ENCODE measurements around the gene CNTN5. TPM values are rescaled to one million over a fixed set of nuclear protein-coding genes. Genes with fewer than 3 reads are reported as not detected.

CNTN5 gene
- total RNA-seq, 4 donors from 2014 or later: 0.51 to 2.3 (median 0.58) TPM; not detected in 1

- H3K4me3 ChIP-seq: no peak overlapping the region
- H3K4me1 ChIP-seq: no peaks in the 10 kb centered on the region
- no peaks in the 10 kb centered on the region for H3K36me3 ChIP-seq
- H3K27me3 ChIP-seq: no peaks in the 10 kb centered on the region
- no peaks in the 10 kb centered on the region for H3K9me3 ChIP-seq
- no peak for DNase-seq
- no peak overlapping the region for H3K27ac ChIP-seq
- intact Hi-C loops (cut with DNase I; ENCODE audit: low total_unique reads): no loop called here
- TF ChIP-seq POLR2A (IDR thresholded peaks at IDR 0.05): no peak
- TF ChIP-seq CTCF (IDR thresholded peaks at IDR 0.05): no peak
Observed at GRCh38 chr11:100296051-100296679, 1275.4 kb downstream of the CNTN5 start.

- H3K9me3 ChIP-seq: no peaks in the 10 kb centered on the region
- intact Hi-C loops (cut with DNase I; ENCODE audit: low total_unique reads): no loop called here
- TF ChIP-seq POLR2A (IDR thresholded peaks at IDR 0.05) (no peak), CTCF (IDR thresholded peaks at IDR 0.05) (no peak)
- H3K4me1 ChIP-seq: no peaks in the 10 kb centered on the region
- DNase-seq: no peak
- H3K4me3 ChIP-seq: no peak overlapping the region
- H3K27ac ChIP-seq: no peak overlapping the region
- H3K36me3 ChIP-seq: no peaks in the 10 kb centered on the region
- H3K27me3 ChIP-seq: no peaks in the 10 kb centered on the region
Observed at GRCh38 chr11:100297516-100297915, 1276.8 kb downstream of the CNTN5 start.

GRCh38 chr11:100302824-100303223 is 1282.1 kb downstream of the CNTN5 start:
- no peak overlapping the region for H3K4me3 ChIP-seq
- no peak for DNase-seq
- no peaks in the 10 kb centered on the region for H3K9me3 ChIP-seq
- no peak overlapping the region for H3K27ac ChIP-seq
- H3K4me1 ChIP-seq: no peaks in the 10 kb centered on the region
- H3K27me3 ChIP-seq: no peaks in the 10 kb centered on the region
- no peaks in the 10 kb centered on the region for H3K36me3 ChIP-seq
- intact Hi-C loops (cut with DNase I; ENCODE audit: low total_unique reads): no loop called here
- TF ChIP-seq POLR2A (IDR thresholded peaks at IDR 0.05) (no peak), CTCF (IDR thresholded peaks at IDR 0.05) (no peak)

GRCh38 chr11:100303897-100304296 is 1283.1 kb downstream of the CNTN5 start:
- Histone ChIP-seq H3K27ac (no peak overlapping the region), H3K4me3 (no peak overlapping the region), H3K27me3 (no peaks in the 10 kb centered on the region), H3K4me1 (no peaks in the 10 kb centered on the region), H3K9me3 (no peaks in the 10 kb centered on the region), H3K36me3 (no peaks in the 10 kb centered on the region)
- intact Hi-C loops (cut with DNase I; ENCODE audit: low total_unique reads): no loop called here
- no peak for DNase-seq
- TF ChIP-seq POLR2A (IDR thresholded peaks at IDR 0.05): no peak
- TF ChIP-seq CTCF (IDR thresholded peaks at IDR 0.05): no peak

GRCh38 chr11:100308202-100308601 is 1287.5 kb downstream of the CNTN5 start:
- no peak overlapping the region for H3K27ac ChIP-seq
- DNase-seq: no peak
- intact Hi-C loops (cut with DNase I; ENCODE audit: low total_unique reads): no loop called here
- H3K36me3 ChIP-seq: no peaks in the 10 kb centered on the region
- H3K9me3 ChIP-seq: no peaks in the 10 kb centered on the region
- no peaks in the 10 kb centered on the region for H3K4me1 ChIP-seq
- H3K4me3 ChIP-seq: no peak overlapping the region
- no peak for TF ChIP-seq CTCF (IDR thresholded peaks at IDR 0.05)
- TF ChIP-seq POLR2A (IDR thresholded peaks at IDR 0.05): no peak
- no peaks in the 10 kb centered on the region for H3K27me3 ChIP-seq

All from uterus (tissue), 4 donors.